Left lobe of liver (tissue), 2 donors: Measurements from ENCODE around the gene PPP3CA. TPM values are rescaled to one million over a fixed set of nuclear protein-coding genes. Genes with fewer than 3 reads are reported as not detected.
A peak's percentile ranks its signal among the peaks of the same experiment; 100 is the strongest.
"Not testable (repeated sequence)": the region's sequence is repeated elsewhere in the genome, so short reads cannot be mapped to it uniquely, and the experiment has no call there.

Experiments
- ATAC-seq: fragments of 200-7000 bp; cut with Tn5 transposase; one replicate; pipeline ENCODE4 v1.9.1; 2020; ENCODE audit warnings: mild to moderate bottlenecking, moderate library complexity
- DNase-seq: peaks from one replicate; pipeline ENCODE4 v3.0.0-alpha.2; 2020; ENCODE audit warnings: low spot score
- total RNA-seq: library from RNA; stranded (reverse); gene quantifications from one replicate; pipeline ENCODE4 v1.2.1, GENCODE V29; 2021
- donor health status: DM: no; HTN: no; CAD: no; lungs with moderate emphysema.
- donor health status: DM: no; HTN: yes; CAD: no.

PPP3CA gene
- total RNA-seq, 1 donor from 2014 or later, result 11.1 TPM

DNA sequence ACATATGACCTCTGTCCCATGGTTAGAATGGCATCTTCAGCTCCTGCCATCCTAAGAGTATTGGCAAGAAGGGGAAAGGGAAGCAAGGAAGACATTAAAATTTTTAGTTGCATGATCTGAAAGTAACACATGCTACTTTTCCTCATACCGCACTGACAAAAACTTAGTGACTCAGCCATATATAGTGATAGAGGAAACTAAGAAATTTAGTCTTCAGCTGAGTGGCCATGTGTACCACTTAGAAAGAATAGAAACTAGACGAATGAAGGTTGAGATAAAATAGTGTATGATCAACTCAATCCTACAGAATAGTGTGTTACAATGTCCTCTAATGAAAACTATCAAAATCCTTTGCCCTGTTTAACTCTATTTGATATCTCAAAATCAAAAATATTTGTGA is 164.1 kb downstream of the PPP3CA start:
- DNase-seq, result no peak

DNA sequence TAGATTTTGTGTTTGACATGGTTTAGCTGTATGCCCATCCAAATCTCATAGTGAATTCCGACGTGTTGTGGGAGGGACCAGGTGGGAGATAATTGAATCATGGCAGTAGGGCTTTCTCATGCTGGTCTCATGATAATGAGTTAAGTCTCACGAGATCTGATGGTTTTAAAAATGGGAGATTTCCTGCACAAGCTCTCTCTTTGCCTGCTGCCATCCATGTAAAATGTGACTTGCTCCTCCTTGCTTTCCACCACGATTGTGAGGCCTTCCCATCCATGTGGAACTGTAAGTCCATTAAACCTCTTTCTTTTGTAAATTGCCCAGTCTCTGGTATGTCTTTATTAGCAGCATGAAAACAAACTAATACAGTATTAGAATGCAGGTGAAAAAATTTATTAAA is 164.6 kb downstream of the PPP3CA start:
- ATAC-seq, DNase-seq: not testable (repeated sequence)

More for the DNA sequence above, 164.1 kb downstream of the PPP3CA start:
- no peak for ATAC-seq

DNA sequence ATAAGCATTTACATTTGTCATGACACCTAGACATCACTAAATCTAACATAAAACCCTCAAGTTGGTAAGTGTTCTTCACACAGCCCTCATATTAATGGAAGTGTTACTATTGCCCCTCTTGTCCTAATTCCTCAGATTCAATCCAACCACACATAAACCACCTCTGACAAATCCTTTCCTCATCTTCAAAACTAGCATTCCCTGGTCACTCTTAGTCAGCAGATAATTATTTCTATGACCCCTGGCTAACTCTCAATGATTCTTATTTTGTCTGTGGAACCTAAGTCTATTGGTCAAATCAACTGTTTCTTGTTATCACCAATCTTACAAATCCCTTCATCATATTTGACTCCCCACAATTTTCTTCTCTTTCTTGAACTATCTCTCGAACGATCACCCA is 168.6 kb downstream of the PPP3CA start:
- ATAC-seq (no peak), DNase-seq (no peak)

DNA sequence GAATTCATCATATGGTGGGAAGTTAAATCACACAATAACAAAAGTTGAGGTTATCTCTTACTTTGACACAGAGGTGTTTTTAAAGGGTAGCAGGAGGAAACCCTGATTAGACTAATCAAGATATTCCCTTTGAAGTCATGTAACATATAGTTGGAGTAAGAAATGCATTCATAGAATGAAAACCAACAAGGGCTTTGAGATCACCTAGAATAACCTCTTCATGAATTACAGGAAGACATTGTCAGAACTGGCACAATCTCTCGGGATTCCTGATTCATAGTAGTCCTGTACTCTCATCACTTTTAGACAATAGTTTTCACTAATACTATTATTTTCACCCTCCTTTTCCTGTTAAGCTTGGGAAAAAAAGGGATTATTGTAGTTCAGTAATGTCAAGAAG is 170.2 kb downstream of the PPP3CA start:
- ATAC-seq (no peak), DNase-seq (no peak)

- ATAC-seq (peak; percentile 79), DNase-seq (peak; percentile 48)
These were observed 171.2 kb downstream of the PPP3CA start for GRCh38 chr4:101175896-101176676.

DNA sequence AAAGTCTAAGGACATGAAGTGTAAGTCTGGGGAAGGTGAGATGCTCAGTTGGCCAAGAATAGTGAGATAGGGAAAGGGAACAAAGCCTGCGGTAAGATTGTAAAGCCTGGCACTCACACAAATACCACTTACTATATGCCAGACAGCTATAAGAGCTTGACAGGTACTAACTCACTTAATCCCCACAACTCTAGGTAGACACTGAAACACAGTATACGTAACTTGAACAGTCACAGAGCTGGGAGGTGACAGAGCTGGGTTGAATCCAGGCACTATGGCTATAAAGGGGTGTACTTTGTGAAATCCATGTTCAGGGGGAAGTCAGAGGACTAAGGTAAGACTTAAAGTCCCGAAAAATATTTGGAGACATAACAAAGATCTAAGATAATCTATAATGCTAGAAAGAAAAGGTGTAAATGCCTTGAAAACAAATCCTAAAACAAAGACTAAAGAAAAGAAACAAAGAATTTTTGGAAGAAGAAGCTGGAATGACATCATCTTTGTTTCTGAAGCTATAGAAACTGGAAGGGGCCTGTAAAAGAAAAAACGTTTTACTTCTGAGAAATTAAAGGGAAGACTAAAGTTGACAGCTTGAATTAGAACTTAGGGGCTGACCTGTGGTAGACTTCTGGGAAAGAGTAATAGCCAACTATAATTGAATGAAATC is 172.5 kb downstream of the PPP3CA start:
- DNase-seq (no peak), ATAC-seq (no peak)

GRCh38 chr4:101172369-101172768 is 175.0 kb downstream of the PPP3CA start:
- DNase-seq (no peak), ATAC-seq (no peak)

DNA sequence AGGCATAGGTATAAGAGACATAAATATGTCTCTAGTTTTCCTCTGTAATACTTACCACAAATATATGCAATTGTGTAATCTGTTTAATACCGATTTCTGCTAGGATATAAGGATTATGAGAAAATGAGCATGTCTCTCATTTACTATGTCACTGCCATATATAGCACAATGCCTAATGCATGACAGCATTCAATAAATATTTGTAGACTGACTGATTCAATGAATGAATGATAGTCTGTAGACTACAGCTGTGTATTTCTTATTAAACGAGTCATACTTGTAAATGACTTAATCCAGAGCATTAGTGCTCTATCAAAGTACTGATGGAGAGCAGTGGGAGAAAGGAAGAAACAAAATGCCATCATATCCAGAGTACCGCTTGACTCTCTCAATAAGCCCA is 175.6 kb downstream of the PPP3CA start:
- no peak for ATAC-seq
- DNase-seq, result no peak

GRCh38 chr4:101169044-101170014 is 178.0 kb downstream of the PPP3CA start:
- peak; percentile 99 for ATAC-seq

DNA sequence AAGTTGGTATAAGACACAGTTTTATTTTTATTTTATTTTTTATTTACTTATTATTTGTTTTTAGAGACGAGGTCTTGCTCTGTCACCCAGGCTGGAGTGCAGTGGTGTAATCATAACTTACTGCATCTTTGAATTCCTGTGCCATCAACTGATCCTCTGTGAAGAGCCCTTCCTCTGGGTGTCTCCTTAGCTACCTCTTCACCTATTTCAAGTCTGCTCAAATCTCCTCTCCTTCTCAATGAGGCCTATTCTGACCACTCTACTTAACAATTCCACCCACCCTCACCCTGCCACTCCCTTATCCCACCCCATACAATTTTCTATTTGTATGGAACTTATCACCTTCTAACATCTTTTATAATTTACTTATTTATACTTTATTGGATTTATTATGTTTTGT is 183.4 kb downstream of the PPP3CA start:
- ATAC-seq (no peak), DNase-seq (no peak)

More at GRCh38 chr4:101169044-101170014, 178.0 kb downstream of the PPP3CA start:
- DNase-seq, result peak; percentile 73

- ATAC-seq, result no peak
- no peak for DNase-seq
These were observed 184.3 kb downstream of the PPP3CA start for GRCh38 chr4:101162990-101163380.

DNA sequence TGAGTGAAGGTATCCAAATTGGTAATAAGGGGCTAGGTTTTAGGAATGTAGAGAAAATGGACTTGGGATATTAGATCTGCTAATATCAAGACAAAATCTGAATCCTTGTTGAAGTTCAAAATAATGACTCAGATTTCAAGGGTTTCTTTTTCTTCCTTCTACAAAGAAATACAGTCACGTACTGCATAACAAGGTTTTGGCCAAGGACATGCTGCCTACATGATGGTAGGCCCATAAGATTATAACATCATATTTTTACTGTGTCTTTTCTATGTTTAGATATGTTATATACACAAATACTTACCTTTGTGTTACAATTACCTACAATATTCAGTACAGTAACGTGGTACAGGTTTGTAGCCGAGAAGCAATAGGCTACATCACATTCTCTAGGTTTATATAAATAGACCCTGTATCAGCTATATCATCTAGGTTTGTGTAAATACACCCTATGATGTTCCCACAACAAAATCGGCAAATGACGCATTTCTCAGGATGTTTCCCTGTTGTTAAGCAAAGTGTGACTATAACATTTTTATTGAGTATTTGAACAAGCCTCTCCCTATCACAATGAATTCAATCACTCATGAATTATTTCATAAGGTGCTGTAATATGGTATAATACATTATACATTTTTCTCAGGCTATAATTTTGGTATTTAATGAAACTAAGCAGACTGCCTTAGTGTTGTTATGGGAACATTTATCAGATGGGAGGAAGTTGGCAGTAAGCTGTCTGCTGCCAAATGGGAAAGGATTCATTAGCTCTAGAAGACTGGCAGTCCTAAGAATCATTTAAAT is 186.3 kb downstream of the PPP3CA start:
- DNase-seq (no peak), ATAC-seq (no peak)

DNA sequence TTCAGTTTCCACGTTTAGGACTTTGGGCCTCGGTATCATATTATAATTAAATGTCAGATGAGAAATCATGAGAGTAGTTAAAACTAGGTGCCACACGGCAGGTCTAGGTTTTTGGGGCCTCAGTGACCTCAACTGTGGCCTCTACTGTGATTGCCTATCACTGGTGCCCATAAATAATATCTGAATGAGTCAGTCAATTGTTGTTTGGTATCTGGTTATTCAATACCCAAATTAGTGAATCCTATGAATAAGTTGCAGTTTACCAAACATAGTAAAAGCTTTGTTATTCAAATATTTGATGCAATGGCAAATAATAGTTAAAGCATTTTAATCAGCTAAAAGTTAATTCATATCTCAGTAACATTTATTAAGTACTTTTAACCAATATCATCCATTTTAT is 188.8 kb downstream of the PPP3CA start:
- ATAC-seq, result no peak
- no peak for DNase-seq

GRCh38 chr4:101158134-101158482 is 189.2 kb downstream of the PPP3CA start:
- no peak for ATAC-seq
- no peak for DNase-seq

DNA sequence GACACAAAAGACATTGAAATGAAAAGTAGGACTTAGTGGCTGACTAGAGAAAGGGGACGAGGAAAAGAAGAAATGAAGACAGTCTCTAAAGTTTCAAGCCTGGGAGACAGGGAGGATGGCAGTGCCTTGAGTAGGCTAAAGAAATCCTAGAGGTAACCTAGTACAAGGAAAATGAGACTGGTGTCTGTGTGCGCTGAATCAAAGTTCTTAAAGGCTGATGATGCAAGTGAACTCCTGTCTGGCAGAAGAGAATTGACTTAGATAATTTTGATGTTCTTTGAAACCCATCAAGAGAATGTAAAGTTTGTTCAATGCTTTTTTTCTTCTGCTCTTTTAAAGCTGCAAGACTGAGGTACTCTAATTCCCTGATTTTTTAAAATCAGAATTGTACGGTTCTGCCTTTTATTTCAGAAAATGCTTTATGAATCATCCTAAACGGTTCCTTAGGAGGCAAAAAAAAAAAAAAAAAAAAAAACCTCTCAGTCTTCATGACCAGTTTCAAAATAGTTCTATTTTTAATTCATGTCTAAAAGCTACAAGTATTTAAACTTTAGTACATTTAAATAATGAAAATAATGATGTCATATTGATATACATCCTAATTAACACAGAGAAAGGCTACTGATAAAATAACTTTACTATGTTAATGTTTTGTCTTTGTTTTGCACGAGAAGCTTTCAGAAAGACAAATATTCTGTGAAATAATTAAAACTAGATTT is 189.8 kb downstream of the PPP3CA start:
- DNase-seq (no peak), ATAC-seq (no peak)

GRCh38 chr4:101156619-101157310 is 190.6 kb downstream of the PPP3CA start:
- ATAC-seq, result no peak
- no peak for DNase-seq

GRCh38 chr4:101155945-101156344 is 191.4 kb downstream of the PPP3CA start:
- DNase-seq (no peak), ATAC-seq (no peak)

DNA sequence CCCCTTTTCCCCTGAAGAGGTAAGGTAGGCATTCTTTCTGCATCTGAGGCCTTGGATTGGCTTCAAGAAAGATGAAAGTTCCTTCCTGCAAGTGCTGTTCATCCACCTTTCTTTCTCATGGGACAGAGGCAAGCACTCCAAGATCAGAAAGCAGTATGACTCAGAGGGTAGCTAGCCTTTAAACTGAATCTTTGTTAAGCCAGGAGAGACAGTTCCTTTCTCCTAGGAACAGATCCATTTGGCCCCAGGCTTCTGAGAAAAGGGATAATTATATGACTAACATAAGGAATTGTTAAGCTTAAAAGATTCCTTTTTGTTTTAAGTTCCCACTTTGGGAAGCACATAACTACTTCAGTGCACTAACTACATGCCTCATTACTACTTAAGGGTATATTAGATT is 192.0 kb downstream of the PPP3CA start:
- DNase-seq (no peak), ATAC-seq (no peak)

GRCh38 chr4:101153653-101154052 is 193.7 kb downstream of the PPP3CA start:
- no peak for ATAC-seq
- DNase-seq, result no peak
